Measurements from ENCODE around the gene NTM.

NTM gene

GRCh38 chr11:131663405-131664200 is 293.2 kb downstream of the NTM start:
- Histone ChIP-seq H2BK15ac (ENCODE audit: low read depth, poor library complexity, severe bottlenecking) (no peak overlapping the region), H2AK5ac (ENCODE audit: low read length, severe bottlenecking) (no peak overlapping the region), H2AFZ (ENCODE audit: low read depth, low read length) (no peak overlapping the region), H3K4me1 (ENCODE audit: control insufficient read depth, insufficient read depth, low read depth, low read length) (no peaks in the 10 kb centered on the region), H2BK12ac (ENCODE audit: low read length in 2 of 2) (no peak overlapping the region), H3K9me3 (ENCODE audit: control insufficient read depth, low read length) (no peaks in the 10 kb centered on the region), H4K8ac (ENCODE audit: low read length) (no peak overlapping the region), H2BK120ac (ENCODE audit: low read depth, low read length) (no peak overlapping the region), H3K27me3 (ENCODE audit: control insufficient read depth in 1 of 2, insufficient read depth in 1 of 2, low read length in 2 of 2) (peaks cover 5 to 11% of the 10 kb centered on the region in 2 experiments), H3K18ac (ENCODE audit: low read depth in 1 of 2, low read length in 2 of 2) (no peak overlapping the region), H3K36me3 (ENCODE audit: control insufficient read depth in 1 of 2, insufficient read depth in 2 of 2, low read depth in 1 of 2, low read length in 2 of 2) (no peaks in the 10 kb centered on the region), H3K14ac (ENCODE audit: low read length in 2 of 2) (no peak overlapping the region), H3K27ac (ENCODE audit: low read length, poor library complexity, severe bottlenecking) (no peak overlapping the region), H4K91ac (ENCODE audit: low read length) (no peak overlapping the region), H3K79me1 (replicated peaks; ENCODE audit: low read length, poor library complexity, severe bottlenecking) (no peaks in the 10 kb centered on the region), H3K4me2 (ENCODE audit: low read length, poor library complexity, severe bottlenecking) (no peak overlapping the region), H3K4me3 (ENCODE audit: insufficient read depth in 1 of 2, low read depth in 1 of 2, low read length in 2 of 2) (no peak overlapping the region), H3K23ac (ENCODE audit: low read length in 2 of 2) (no peak overlapping the region), H3K4ac (ENCODE audit: low read depth in 1 of 2, low read length in 2 of 2) (no peak overlapping the region), H3K9ac (ENCODE audit: low read length) (no peak overlapping the region), H2BK5ac (ENCODE audit: low read depth, low read length, poor library complexity, severe bottlenecking) (no peak overlapping the region)
- 87% methylated on average over 10 of the region's 10 CpGs for WGBS
- no peak for DNase-seq

GRCh38 chr11:131664293-131664692 is 293.9 kb downstream of the NTM start:
- H3K23ac ChIP-seq (ENCODE audit: low read length in 2 of 2), result no peak overlapping the region
- no peak overlapping the region for H4K8ac ChIP-seq (ENCODE audit: low read length)
- no peak overlapping the region for H2BK5ac ChIP-seq (ENCODE audit: low read depth, low read length, poor library complexity, severe bottlenecking)
- no peak for DNase-seq
- no peak overlapping the region for H2BK120ac ChIP-seq (ENCODE audit: low read depth, low read length)
- H3K4me3 ChIP-seq (ENCODE audit: insufficient read depth in 1 of 2, low read depth in 1 of 2, low read length in 2 of 2), result no peak overlapping the region
- no peak overlapping the region for H4K91ac ChIP-seq (ENCODE audit: low read length)
- no peak overlapping the region for H3K9ac ChIP-seq (ENCODE audit: low read length)
- H3K36me3 ChIP-seq (ENCODE audit: control insufficient read depth in 1 of 2, insufficient read depth in 2 of 2, low read depth in 1 of 2, low read length in 2 of 2), result no peaks in the 10 kb centered on the region
- H2BK12ac ChIP-seq (ENCODE audit: low read length in 2 of 2), result no peak overlapping the region
- no peak overlapping the region for H3K4ac ChIP-seq (ENCODE audit: low read depth in 1 of 2, low read length in 2 of 2)
- peaks cover under 1 to 9% of the 10 kb centered on the region in 2 experiments for H3K27me3 ChIP-seq (ENCODE audit: control insufficient read depth in 1 of 2, insufficient read depth in 1 of 2, low read length in 2 of 2)
- WGBS, result 67% methylated on average over 1 of the region's 6 CpGs
- no peak overlapping the region for H2AFZ ChIP-seq (ENCODE audit: low read depth, low read length)
- no peaks in the 10 kb centered on the region for H3K9me3 ChIP-seq (ENCODE audit: control insufficient read depth, low read length)
- H2BK15ac ChIP-seq (ENCODE audit: low read depth, poor library complexity, severe bottlenecking), result no peak overlapping the region
- H3K18ac ChIP-seq (ENCODE audit: low read depth in 1 of 2, low read length in 2 of 2), result no peak overlapping the region
- H3K14ac ChIP-seq (ENCODE audit: low read length in 2 of 2), result no peak overlapping the region
- H3K27ac ChIP-seq (ENCODE audit: low read length, poor library complexity, severe bottlenecking), result no peak overlapping the region
- no peaks in the 10 kb centered on the region for H3K4me1 ChIP-seq (ENCODE audit: control insufficient read depth, insufficient read depth, low read depth, low read length)
- H3K79me1 ChIP-seq (replicated peaks; ENCODE audit: low read length, poor library complexity, severe bottlenecking), result no peaks in the 10 kb centered on the region
- H3K4me2 ChIP-seq (ENCODE audit: low read length, poor library complexity, severe bottlenecking), result no peak overlapping the region
- H2AK5ac ChIP-seq (ENCODE audit: low read length, severe bottlenecking), result no peak overlapping the region

- Histone ChIP-seq H3K14ac (ENCODE audit: low read length in 2 of 2) (no peak overlapping the region), H3K9me3 (ENCODE audit: control insufficient read depth, low read length) (no peaks in the 10 kb centered on the region), H3K27ac (ENCODE audit: low read length, poor library complexity, severe bottlenecking) (no peak overlapping the region), H3K4me1 (ENCODE audit: control insufficient read depth, insufficient read depth, low read depth, low read length) (no peaks in the 10 kb centered on the region), H4K8ac (ENCODE audit: low read length) (no peak overlapping the region), H2BK5ac (ENCODE audit: low read depth, low read length, poor library complexity, severe bottlenecking) (no peak overlapping the region), H3K36me3 (ENCODE audit: control insufficient read depth in 1 of 2, insufficient read depth in 2 of 2, low read depth in 1 of 2, low read length in 2 of 2) (no peaks in the 10 kb centered on the region), H2BK12ac (ENCODE audit: low read length in 2 of 2) (no peak overlapping the region), H4K91ac (ENCODE audit: low read length) (no peak overlapping the region), H2BK120ac (ENCODE audit: low read depth, low read length) (no peak overlapping the region), H2BK15ac (ENCODE audit: low read depth, poor library complexity, severe bottlenecking) (no peak overlapping the region), H3K27me3 (ENCODE audit: control insufficient read depth in 1 of 2, insufficient read depth in 1 of 2, low read length in 2 of 2) (peaks cover 0 to 13% of the 10 kb centered on the region in 2 experiments), H3K4me3 (ENCODE audit: insufficient read depth in 1 of 2, low read depth in 1 of 2, low read length in 2 of 2) (no peak overlapping the region), H3K4me2 (ENCODE audit: low read length, poor library complexity, severe bottlenecking) (no peak overlapping the region), H3K23ac (ENCODE audit: low read length in 2 of 2) (no peak overlapping the region), H3K79me1 (replicated peaks; ENCODE audit: low read length, poor library complexity, severe bottlenecking) (no peaks in the 10 kb centered on the region), H3K4ac (ENCODE audit: low read depth in 1 of 2, low read length in 2 of 2) (no peak overlapping the region), H3K9ac (ENCODE audit: low read length) (no peak overlapping the region), H2AK5ac (ENCODE audit: low read length, severe bottlenecking) (no peak overlapping the region), H2AFZ (ENCODE audit: low read depth, low read length) (no peak overlapping the region), H3K18ac (ENCODE audit: low read depth in 1 of 2, low read length in 2 of 2) (no peak overlapping the region)
- 87% methylated on average over 11 of the region's 11 CpGs for WGBS
- DNase-seq, result no peak
These were observed 294.4 kb downstream of the NTM start for GRCh38 chr11:131664816-131665215.

GRCh38 chr11:131665344-131665968 is 295.0 kb downstream of the NTM start:
- WGBS, result 74% methylated on average over 6 of the region's 8 CpGs
- DNase-seq, result no peak
- Histone ChIP-seq H3K36me3 (ENCODE audit: control insufficient read depth in 1 of 2, insufficient read depth in 2 of 2, low read depth in 1 of 2, low read length in 2 of 2) (no peaks in the 10 kb centered on the region), H3K4me1 (ENCODE audit: control insufficient read depth, insufficient read depth, low read depth, low read length) (no peaks in the 10 kb centered on the region), H3K23ac (ENCODE audit: low read length in 2 of 2) (no peak overlapping the region), H3K4me2 (ENCODE audit: low read length, poor library complexity, severe bottlenecking) (no peak overlapping the region), H3K4me3 (ENCODE audit: insufficient read depth in 1 of 2, low read depth in 1 of 2, low read length in 2 of 2) (no peak overlapping the region), H3K18ac (ENCODE audit: low read depth in 1 of 2, low read length in 2 of 2) (no peak overlapping the region), H3K4ac (ENCODE audit: low read depth in 1 of 2, low read length in 2 of 2) (no peak overlapping the region), H2BK120ac (ENCODE audit: low read depth, low read length) (no peak overlapping the region), H3K27me3 (ENCODE audit: control insufficient read depth in 1 of 2, insufficient read depth in 1 of 2, low read length in 2 of 2) (peaks cover 0 to 13% of the 10 kb centered on the region in 2 experiments), H2BK5ac (ENCODE audit: low read depth, low read length, poor library complexity, severe bottlenecking) (no peak overlapping the region), H2AFZ (ENCODE audit: low read depth, low read length) (no peak overlapping the region), H2AK5ac (ENCODE audit: low read length, severe bottlenecking) (no peak overlapping the region), H3K27ac (ENCODE audit: low read length, poor library complexity, severe bottlenecking) (no peak overlapping the region), H3K9me3 (ENCODE audit: control insufficient read depth, low read length) (no peaks in the 10 kb centered on the region), H2BK12ac (ENCODE audit: low read length in 2 of 2) (no peak overlapping the region), H3K14ac (ENCODE audit: low read length in 2 of 2) (no peak overlapping the region), H2BK15ac (ENCODE audit: low read depth, poor library complexity, severe bottlenecking) (no peak overlapping the region), H3K79me1 (replicated peaks; ENCODE audit: low read length, poor library complexity, severe bottlenecking) (no peaks in the 10 kb centered on the region), H4K8ac (ENCODE audit: low read length) (no peak overlapping the region), H4K91ac (ENCODE audit: low read length) (no peak overlapping the region), H3K9ac (ENCODE audit: low read length) (no peak overlapping the region)

All from mesenchymal stem cell (in vitro differentiated cells and primary cell).